Epithelial cell of esophagus (primary cell): ENCODE results near the gene FILIP1L.

Experiments
- DNase-seq: peaks from one replicate; pipeline ENCODE4 v3.0.0; 2010; ENCODE audit warnings: low read depth
- H3K4me3 ChIP-seq: 2 replicates; pipeline ENCODE4 v1.5.1; 2011; ENCODE audit warnings: mild to moderate bottlenecking, low read length, control low read depth
- TF ChIP-seq, protein P1 (sequence below): IDR thresholded peaks from 2 replicates; pipeline ENCODE4 v1.5.1; 2011; ENCODE audit warnings: low read depth, mild to moderate bottlenecking, low read length, control low read depth, inconsistent platforms; ENCODE audit not compliant: insufficient read depth; ENCODE audit errors: missing control alignments

The FILIP1L gene

DNA sequence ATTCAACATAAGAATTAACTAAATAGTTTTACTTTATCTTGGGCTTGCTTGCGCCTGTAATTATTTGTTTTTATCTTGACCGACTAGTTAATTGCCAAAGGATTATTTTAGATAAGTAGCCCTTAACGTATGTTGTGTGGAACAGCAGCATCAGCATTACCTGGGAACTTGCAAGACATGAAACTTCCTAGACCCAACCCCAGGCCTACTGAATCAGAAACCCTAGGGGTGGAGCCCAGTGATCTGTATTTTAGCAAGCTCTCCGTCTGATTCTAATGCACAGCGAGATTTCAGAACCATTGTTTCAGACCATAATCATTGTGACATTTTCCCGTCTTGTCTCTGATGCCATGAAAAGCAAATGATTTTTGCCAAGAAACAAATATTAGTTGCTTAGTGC, 31.1 kb downstream of the FILIP1L start:
- no peak overlapping the region for H3K4me3 ChIP-seq
- TF ChIP-seq, protein P1, sequence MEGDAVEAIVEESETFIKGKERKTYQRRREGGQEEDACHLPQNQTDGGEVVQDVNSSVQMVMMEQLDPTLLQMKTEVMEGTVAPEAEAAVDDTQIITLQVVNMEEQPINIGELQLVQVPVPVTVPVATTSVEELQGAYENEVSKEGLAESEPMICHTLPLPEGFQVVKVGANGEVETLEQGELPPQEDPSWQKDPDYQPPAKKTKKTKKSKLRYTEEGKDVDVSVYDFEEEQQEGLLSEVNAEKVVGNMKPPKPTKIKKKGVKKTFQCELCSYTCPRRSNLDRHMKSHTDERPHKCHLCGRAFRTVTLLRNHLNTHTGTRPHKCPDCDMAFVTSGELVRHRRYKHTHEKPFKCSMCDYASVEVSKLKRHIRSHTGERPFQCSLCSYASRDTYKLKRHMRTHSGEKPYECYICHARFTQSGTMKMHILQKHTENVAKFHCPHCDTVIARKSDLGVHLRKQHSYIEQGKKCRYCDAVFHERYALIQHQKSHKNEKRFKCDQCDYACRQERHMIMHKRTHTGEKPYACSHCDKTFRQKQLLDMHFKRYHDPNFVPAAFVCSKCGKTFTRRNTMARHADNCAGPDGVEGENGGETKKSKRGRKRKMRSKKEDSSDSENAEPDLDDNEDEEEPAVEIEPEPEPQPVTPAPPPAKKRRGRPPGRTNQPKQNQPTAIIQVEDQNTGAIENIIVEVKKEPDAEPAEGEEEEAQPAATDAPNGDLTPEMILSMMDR = no peak
- DNase-seq = no peak

DNA sequence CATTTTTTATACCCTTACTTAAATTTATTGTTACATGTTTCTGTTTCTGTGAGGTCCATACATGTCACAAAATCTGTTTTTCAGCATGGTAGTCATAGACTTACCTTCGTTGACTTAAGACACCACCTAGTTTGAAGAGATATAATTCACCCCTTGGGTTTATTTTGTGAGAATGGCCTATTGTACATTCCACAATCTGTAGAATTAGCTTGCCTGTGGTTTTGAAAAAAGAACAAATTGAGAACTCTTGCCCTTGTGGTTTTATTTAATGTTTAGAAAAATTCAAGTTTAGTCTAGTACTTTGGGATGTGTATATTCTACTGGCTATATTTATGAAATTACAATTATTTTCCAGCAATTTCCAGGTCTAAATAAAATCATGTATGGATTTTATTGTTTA, 31.6 kb downstream of the FILIP1L start:
- TF ChIP-seq, protein P1 = no peak
- no peak for DNase-seq
- H3K4me3 ChIP-seq = no peak overlapping the region

DNA sequence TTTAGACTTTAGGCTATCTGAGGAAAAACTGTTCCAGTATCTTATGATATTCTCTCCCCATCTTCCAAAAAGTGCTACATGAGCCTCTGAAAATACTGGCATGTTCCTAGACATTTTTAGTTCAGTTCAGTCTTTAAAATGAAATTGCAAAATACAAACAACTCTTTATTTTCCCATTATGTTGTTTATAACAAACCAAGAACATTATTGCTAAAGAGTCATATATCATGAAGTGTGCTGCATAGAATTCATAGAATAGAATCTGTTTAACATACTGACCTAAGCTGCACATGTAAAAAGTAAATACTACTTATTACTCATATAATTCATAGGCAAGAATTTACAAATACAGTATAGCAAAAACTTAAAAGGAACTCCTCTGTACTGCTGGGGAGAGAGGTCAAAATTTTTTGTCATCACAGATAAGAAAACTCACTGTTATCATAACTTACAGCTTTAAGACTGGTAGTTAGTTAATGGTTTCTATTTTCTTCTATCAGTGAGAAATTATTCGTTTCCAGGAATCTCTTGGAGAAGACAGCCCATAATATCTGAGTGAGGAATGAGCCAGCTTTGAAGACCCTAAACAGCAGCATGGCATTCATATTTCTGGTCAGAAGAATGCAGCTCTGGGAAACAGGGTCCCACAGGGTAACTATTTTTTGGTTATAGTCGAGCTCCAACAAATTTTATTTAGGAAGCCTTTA, 32.2 kb downstream of the FILIP1L start:
- no peak overlapping the region for H3K4me3 ChIP-seq
- DNase-seq = no peak
- TF ChIP-seq, protein P1 = no peak

DNA sequence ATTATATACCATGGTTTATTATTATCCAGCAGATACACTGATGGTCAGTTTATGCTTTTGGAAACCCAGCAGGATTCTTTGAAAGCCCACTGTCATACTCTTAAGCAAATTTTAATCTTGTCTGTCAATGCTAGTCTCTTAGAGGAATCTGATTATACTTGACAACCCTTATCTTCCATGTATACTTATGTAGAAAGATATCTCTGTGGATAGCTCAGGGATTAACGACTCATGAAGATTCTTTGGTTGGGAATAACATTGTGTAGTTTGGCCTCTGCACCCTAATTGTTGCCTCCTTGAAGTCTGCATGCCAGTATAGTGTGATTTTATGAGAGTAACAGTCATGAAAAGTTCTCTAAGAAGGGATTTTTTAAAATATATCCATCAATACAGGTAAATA, 33.0 kb downstream of the FILIP1L start:
- no peak for DNase-seq
- no peak overlapping the region for H3K4me3 ChIP-seq
- TF ChIP-seq, protein P1 = no peak

DNA sequence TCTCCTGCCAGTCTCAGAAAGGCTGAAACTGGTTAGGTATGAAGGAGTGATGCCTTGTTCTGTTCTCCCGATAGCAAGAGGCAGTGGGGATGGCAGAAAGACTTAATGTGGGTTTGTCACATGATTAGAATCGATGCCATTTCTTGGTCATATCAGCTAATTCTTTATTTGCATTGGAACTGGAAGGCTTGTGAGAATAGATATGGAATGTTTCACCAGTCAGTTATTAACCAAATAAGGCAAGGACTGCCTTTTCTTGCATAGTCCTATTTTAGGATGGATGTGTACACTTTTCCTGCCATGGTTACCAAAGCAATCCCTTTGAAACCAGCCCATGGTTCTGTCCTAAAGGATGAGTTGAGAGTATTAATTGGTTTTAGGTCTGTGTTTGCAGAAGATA, 33.7 kb downstream of the FILIP1L start:
- TF ChIP-seq, protein P1 = no peak
- no peak overlapping the region for H3K4me3 ChIP-seq
- no peak for DNase-seq

DNA sequence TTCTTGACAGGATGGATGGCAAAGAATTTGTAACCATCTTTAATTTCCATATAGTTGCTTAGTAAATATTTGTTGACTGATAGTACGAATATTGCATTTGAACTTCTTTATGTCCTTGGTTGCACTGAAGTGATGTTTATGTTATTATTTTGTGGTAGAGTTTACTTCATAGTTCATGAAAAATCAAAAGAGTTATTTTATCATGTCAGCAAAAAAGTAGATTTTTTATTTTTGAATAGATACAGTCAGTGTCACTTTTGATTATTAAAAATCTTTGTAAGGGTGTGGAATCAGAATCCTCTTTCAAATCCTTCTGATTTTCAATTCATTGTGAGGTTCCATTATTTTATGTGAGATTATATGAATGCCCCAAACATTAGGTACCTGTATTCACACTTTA, 35.0 kb downstream of the FILIP1L start:
- DNase-seq = no peak
- TF ChIP-seq, protein P1 = no peak
- H3K4me3 ChIP-seq = no peak overlapping the region
